Stimulated activated CD8-positive, alpha-beta memory T cell treated with anti-CD3 and anti-CD28 coated beads, Interleukin-15, amount 100 ng/mL, for 48 hours (primary cell): ENCODE measurements around the gene CALHM5.

Experiments used
- DNase-seq, 2 donors: peaks; one replicate each; pipeline ENCODE4 v3.0.0-alpha.2; 2020; ENCODE audit warnings: low read depth in 2 of 2

The CALHM5 gene

GRCh38 chr6:116550796-116551195, 39.4 kb downstream of the CALHM5 start:
- no peak for DNase-seq

GRCh38 chr6:116553451-116553850, 42.0 kb downstream of the CALHM5 start, which contains the start of gene CALHM4:
Gene CALHM4 (plus strand): TSS chr6:116553751. CDS start chr6:116553794, 43 bp downstream.
- no peak for DNase-seq

GRCh38 chr6:116556065-116556464, 44.6 kb downstream of the CALHM5 start:
- no peak for DNase-seq

- no peak for DNase-seq
Measured at GRCh38 chr6:116556814-116557415, 45.5 kb downstream of the CALHM5 start.

GRCh38 chr6:116557893-116558292, 46.5 kb downstream of the CALHM5 start:
- no peak for DNase-seq

- no peak for DNase-seq
Measured at GRCh38 chr6:116560130-116560529, 48.7 kb downstream of the CALHM5 start.

- DNase-seq, result peak; percentile 22 to 37
Measured at GRCh38 chr6:116561377-116562018, 50.1 kb downstream of the CALHM5 start.

GRCh38 chr6:116562019-116562403, 50.6 kb downstream of the CALHM5 start:
- DNase-seq, result no peak

- no peak for DNase-seq
Measured at GRCh38 chr6:116562614-116563013, 51.2 kb downstream of the CALHM5 start.

GRCh38 chr6:116563830-116564229, 52.4 kb downstream of the CALHM5 start:
- no peak for DNase-seq

GRCh38 chr6:116564311-116564710, 52.9 kb downstream of the CALHM5 start:
- DNase-seq, result no peak

- no peak for DNase-seq
Measured at GRCh38 chr6:116564921-116565872, 53.8 kb downstream of the CALHM5 start.

GRCh38 chr6:116568111-116568510, 56.7 kb downstream of the CALHM5 start:
- no peak for DNase-seq

- DNase-seq, result no peak
Measured at GRCh38 chr6:116568821-116569755, 57.6 kb downstream of the CALHM5 start.

- peak; percentile 97 to 98 for DNase-seq
Measured at GRCh38 chr6:116570856-116571682, 59.6 kb downstream of the CALHM5 start, which contains the start of gene RWDD1. Gene RWDD1 (plus strand): TSS chr6:116571504. CDS start chr6:116571583, 79 bp downstream.

GRCh38 chr6:116571683-116572000, 60.2 kb downstream of the CALHM5 start:
- no peak for DNase-seq

- DNase-seq, result no peak
Measured at GRCh38 chr6:116572162-116572561, 60.7 kb downstream of the CALHM5 start.
